ENCODE data around the gene POLK. TPM values are rescaled to one million over a fixed set of nuclear protein-coding genes. Genes with fewer than 3 reads are reported as not detected.

Gene POLK
- total RNA-seq, 1 donor from 2014 or later: 26.5 TPM

DNA sequence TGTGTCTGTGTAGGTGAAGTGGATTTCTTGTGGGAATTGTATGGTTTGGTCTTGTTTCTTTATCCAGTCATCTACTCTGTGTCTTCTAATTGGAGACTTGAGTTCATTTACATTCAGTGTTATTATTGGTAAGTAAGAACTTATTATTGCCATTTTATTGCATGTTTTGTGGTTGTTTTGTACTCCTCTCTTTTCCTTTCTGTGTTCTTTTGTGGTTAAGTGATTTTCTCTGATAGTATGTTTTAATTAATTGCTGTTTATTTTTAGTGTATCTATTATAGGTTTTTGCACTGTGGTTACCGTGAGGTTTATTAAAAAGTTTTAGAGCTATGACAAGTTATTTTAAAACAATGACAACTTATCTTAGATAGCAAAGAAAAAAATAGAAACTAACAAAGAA, 8.1 kb downstream of the POLK start:
- H3K36me3 Mint-ChIP-seq (ENCODE audit: low read depth): peaks cover 14% of the 10 kb centered on the region

GRCh38 chr5:75521195-75521594, 9.5 kb downstream of the POLK start:
- Mint-ChIP-seq H3K36me3 (ENCODE audit: low read depth) (peaks cover 14% of the 10 kb centered on the region), H3K4me3 (ENCODE audit: unreplicated experiment) (no peak overlapping the region), H3K4me1 (ENCODE audit: low read depth) (peaks cover 34% of the 10 kb centered on the region), H3K27ac (ENCODE audit: unreplicated experiment) (no peak overlapping the region), H3K9me3 (ENCODE audit: low read depth) (peaks cover 23% of the 10 kb centered on the region), H3K27me3 (ENCODE audit: low read depth) (no peaks in the 10 kb centered on the region)
- TF ChIP-seq, protein P1, sequence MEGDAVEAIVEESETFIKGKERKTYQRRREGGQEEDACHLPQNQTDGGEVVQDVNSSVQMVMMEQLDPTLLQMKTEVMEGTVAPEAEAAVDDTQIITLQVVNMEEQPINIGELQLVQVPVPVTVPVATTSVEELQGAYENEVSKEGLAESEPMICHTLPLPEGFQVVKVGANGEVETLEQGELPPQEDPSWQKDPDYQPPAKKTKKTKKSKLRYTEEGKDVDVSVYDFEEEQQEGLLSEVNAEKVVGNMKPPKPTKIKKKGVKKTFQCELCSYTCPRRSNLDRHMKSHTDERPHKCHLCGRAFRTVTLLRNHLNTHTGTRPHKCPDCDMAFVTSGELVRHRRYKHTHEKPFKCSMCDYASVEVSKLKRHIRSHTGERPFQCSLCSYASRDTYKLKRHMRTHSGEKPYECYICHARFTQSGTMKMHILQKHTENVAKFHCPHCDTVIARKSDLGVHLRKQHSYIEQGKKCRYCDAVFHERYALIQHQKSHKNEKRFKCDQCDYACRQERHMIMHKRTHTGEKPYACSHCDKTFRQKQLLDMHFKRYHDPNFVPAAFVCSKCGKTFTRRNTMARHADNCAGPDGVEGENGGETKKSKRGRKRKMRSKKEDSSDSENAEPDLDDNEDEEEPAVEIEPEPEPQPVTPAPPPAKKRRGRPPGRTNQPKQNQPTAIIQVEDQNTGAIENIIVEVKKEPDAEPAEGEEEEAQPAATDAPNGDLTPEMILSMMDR (IDR thresholded peaks at IDR 0.05): no peak
- no peak for DNase-seq (ENCODE audit: low spot score)

More for the DNA sequence above, 8.1 kb downstream of the POLK start:
- no peak overlapping the region for H3K27ac Mint-ChIP-seq (ENCODE audit: unreplicated experiment)
- no peaks in the 10 kb centered on the region for H3K27me3 Mint-ChIP-seq (ENCODE audit: low read depth)
- TF ChIP-seq, protein P1 (IDR thresholded peaks at IDR 0.05): no peak
- no peak for DNase-seq (ENCODE audit: low spot score)
- H3K4me3 Mint-ChIP-seq (ENCODE audit: unreplicated experiment): no peak overlapping the region
- peaks cover 34% of the 10 kb centered on the region for H3K4me1 Mint-ChIP-seq (ENCODE audit: low read depth)
- H3K9me3 Mint-ChIP-seq (ENCODE audit: low read depth): peaks cover 23% of the 10 kb centered on the region

DNA sequence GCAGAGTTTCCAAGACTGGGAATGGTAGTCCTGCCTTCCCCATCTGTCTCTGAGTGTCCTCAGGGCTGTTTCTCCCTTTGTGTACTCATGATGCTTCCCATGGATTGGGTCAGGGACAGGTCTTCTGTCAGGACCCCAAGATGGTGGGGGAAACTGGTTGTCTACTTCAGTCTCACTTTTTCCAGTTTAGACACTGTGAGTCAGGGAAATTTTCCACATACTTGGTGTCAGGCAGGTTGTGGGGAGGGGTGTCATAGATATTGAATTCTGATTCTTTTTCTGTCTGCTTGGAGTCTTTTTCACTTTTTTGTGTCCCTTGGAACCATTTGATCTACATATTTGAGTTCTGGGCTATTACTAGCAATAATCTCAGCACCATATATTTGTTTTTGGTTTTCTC, 10.3 kb downstream of the POLK start:
- H3K27ac Mint-ChIP-seq (ENCODE audit: unreplicated experiment): peak overlapping the region; percentile 73

GRCh38 chr5:75522542-75522941, 10.9 kb downstream of the POLK start:
- peaks cover 14% of the 10 kb centered on the region for H3K36me3 Mint-ChIP-seq (ENCODE audit: low read depth)
- no peak overlapping the region for H3K4me3 Mint-ChIP-seq (ENCODE audit: unreplicated experiment)
- peak overlapping the region; percentile 73 for H3K27ac Mint-ChIP-seq (ENCODE audit: unreplicated experiment)
- DNase-seq (ENCODE audit: low spot score): no peak
- H3K27me3 Mint-ChIP-seq (ENCODE audit: low read depth): no peaks in the 10 kb centered on the region
- peaks cover 23% of the 10 kb centered on the region for H3K9me3 Mint-ChIP-seq (ENCODE audit: low read depth)
- TF ChIP-seq, protein P1 (IDR thresholded peaks at IDR 0.05): no peak
- H3K4me1 Mint-ChIP-seq (ENCODE audit: low read depth): peaks cover 26% of the 10 kb centered on the region

More for the DNA sequence above, 10.3 kb downstream of the POLK start:
- Mint-ChIP-seq H3K4me1 (ENCODE audit: low read depth) (peaks cover 29% of the 10 kb centered on the region), H3K36me3 (ENCODE audit: low read depth) (peaks cover 14% of the 10 kb centered on the region), H3K9me3 (ENCODE audit: low read depth) (peaks cover 23% of the 10 kb centered on the region), H3K27me3 (ENCODE audit: low read depth) (no peaks in the 10 kb centered on the region), H3K4me3 (ENCODE audit: unreplicated experiment) (no peak overlapping the region)
- no peak for DNase-seq (ENCODE audit: low spot score)
- TF ChIP-seq, protein P1 (IDR thresholded peaks at IDR 0.05): no peak

- Mint-ChIP-seq H3K4me3 (ENCODE audit: unreplicated experiment) (no peak overlapping the region), H3K27ac (ENCODE audit: unreplicated experiment) (no peak overlapping the region), H3K27me3 (ENCODE audit: low read depth) (no peaks in the 10 kb centered on the region), H3K4me1 (ENCODE audit: low read depth) (peaks cover 20% of the 10 kb centered on the region), H3K36me3 (ENCODE audit: low read depth) (peaks cover 14% of the 10 kb centered on the region), H3K9me3 (ENCODE audit: low read depth) (peaks cover 19% of the 10 kb centered on the region)
- TF ChIP-seq, protein P1 (IDR thresholded peaks at IDR 0.05): no peak
- no peak for DNase-seq (ENCODE audit: low spot score)
These were observed 11.6 kb downstream of the POLK start for GRCh38 chr5:75523275-75523674.
